Type B pancreatic cell (in vitro differentiated cells): ENCODE measurements around the gene CHRNA9. TPM values are rescaled to one million over a fixed set of nuclear protein-coding genes. Genes with fewer than 3 reads are reported as not detected.

Experiments
- DNase-seq: peaks from one replicate; pipeline ENCODE4 v3.0.0; 2021; ENCODE audit warnings: mixed read lengths; ENCODE audit not compliant: unreplicated experiment; ENCODE audit errors: extremely low spot score
- H3K27ac Mint-ChIP-seq: 2 replicates; pipeline ENCODE4 v1.8.0; 2021; ENCODE audit warnings: mild to moderate bottlenecking, mixed read lengths
- H3K27me3 Mint-ChIP-seq: 2 replicates; pipeline ENCODE4 v1.8.0; 2021; ENCODE audit warnings: mixed read lengths
- H3K36me3 Mint-ChIP-seq: 2 replicates; pipeline ENCODE4 v1.8.0; 2021; ENCODE audit warnings: mixed read lengths
- H3K4me1 Mint-ChIP-seq: one replicate; pipeline ENCODE4 v1.8.0; 2021; ENCODE audit warnings: mixed read lengths; ENCODE audit not compliant: unreplicated experiment
- H3K4me3 Mint-ChIP-seq: 2 replicates; pipeline ENCODE4 v1.8.0; 2021; ENCODE audit warnings: mild to moderate bottlenecking, mixed read lengths
- H3K9me3 Mint-ChIP-seq: 2 replicates; pipeline ENCODE4 v1.8.0; 2021; ENCODE audit warnings: mixed read lengths
- CTCF ChIP-seq: fragments of 200-600 bp; sonication (generic); conservative IDR thresholded peaks from 2 replicates; pipeline ENCODE4 v1.5.0; 2021; ENCODE audit warnings: antibody characterized with exemption, mild to moderate bottlenecking
- total RNA-seq: library from RNA; stranded (reverse); gene quantifications from 2 replicates; pipeline ENCODE4 v1.2.1, GENCODE V29; 2021; ENCODE audit warnings: low replicate concordance

The CHRNA9 gene
- total RNA-seq, 1 donor from 2014 or later: 0.58 TPM

GRCh38 chr4:40333921-40334352 lies 1.2 kb upstream of the CHRNA9 start:
- no peaks in the 10 kb centered on the region for H3K27me3 Mint-ChIP-seq
- no peak overlapping the region for H3K4me3 Mint-ChIP-seq
- H3K4me1 Mint-ChIP-seq: peaks cover 32% of the 10 kb centered on the region
- no peaks in the 10 kb centered on the region for H3K36me3 Mint-ChIP-seq
- DNase-seq: no peak
- H3K27ac Mint-ChIP-seq: no peak overlapping the region
- no peaks in the 10 kb centered on the region for H3K9me3 Mint-ChIP-seq
- no peak for TF ChIP-seq CTCF

GRCh38 chr4:40335525-40335894 lies 377 bp downstream of the CHRNA9 start:
- Mint-ChIP-seq H3K4me3 (no peak overlapping the region), H3K27me3 (no peaks in the 10 kb centered on the region), H3K4me1 (peaks cover 22% of the 10 kb centered on the region), H3K36me3 (no peaks in the 10 kb centered on the region), H3K27ac (no peak overlapping the region), H3K9me3 (no peaks in the 10 kb centered on the region)
- TF ChIP-seq CTCF: no peak
- no peak for DNase-seq

GRCh38 chr4:40337051-40337450 lies 1.9 kb downstream of the CHRNA9 start:
- no peaks in the 10 kb centered on the region for H3K36me3 Mint-ChIP-seq
- H3K27me3 Mint-ChIP-seq: no peaks in the 10 kb centered on the region
- H3K27ac Mint-ChIP-seq: no peak overlapping the region
- no peak for DNase-seq
- no peak for TF ChIP-seq CTCF
- no peak overlapping the region for H3K4me3 Mint-ChIP-seq
- peaks cover under 1% of the 10 kb centered on the region for H3K9me3 Mint-ChIP-seq
- peaks cover 22% of the 10 kb centered on the region for H3K4me1 Mint-ChIP-seq

GRCh38 chr4:40337523-40337922 lies 2.4 kb downstream of the CHRNA9 start:
- Mint-ChIP-seq H3K36me3 (no peaks in the 10 kb centered on the region), H3K4me1 (peaks cover 22% of the 10 kb centered on the region), H3K9me3 (peaks cover 5% of the 10 kb centered on the region), H3K27me3 (peaks cover 3% of the 10 kb centered on the region), H3K4me3 (no peak overlapping the region), H3K27ac (no peak overlapping the region)
- no peak for DNase-seq
- no peak for TF ChIP-seq CTCF

GRCh38 chr4:40340030-40340429 lies 4.9 kb downstream of the CHRNA9 start:
- no peak for TF ChIP-seq CTCF
- Mint-ChIP-seq H3K36me3 (no peaks in the 10 kb centered on the region), H3K27ac (no peak overlapping the region), H3K9me3 (peaks cover 7% of the 10 kb centered on the region), H3K27me3 (peaks cover 3% of the 10 kb centered on the region), H3K4me1 (peaks cover 8% of the 10 kb centered on the region), H3K4me3 (no peak overlapping the region)
- no peak for DNase-seq

- H3K27me3 Mint-ChIP-seq: no peaks in the 10 kb centered on the region
- no peak overlapping the region for H3K27ac Mint-ChIP-seq
- H3K9me3 Mint-ChIP-seq: peaks cover 2% of the 10 kb centered on the region
- DNase-seq: no peak
- H3K4me3 Mint-ChIP-seq: no peak overlapping the region
- no peaks in the 10 kb centered on the region for H3K36me3 Mint-ChIP-seq
- no peak for TF ChIP-seq CTCF
- no peaks in the 10 kb centered on the region for H3K4me1 Mint-ChIP-seq
Measured at GRCh38 chr4:40347472-40347871, 12.3 kb downstream of the CHRNA9 start.
